CD4-positive, alpha-beta T cell treated with Interleukin-1 beta for 1 hour (primary cell): ENCODE results near the gene SNTB2.
"Not testable (repeated sequence)": the region's sequence is repeated elsewhere in the genome, so short reads cannot be mapped to it uniquely, and the experiment has no call there.

ENCODE experiments used
- DNase-seq, 2 donors: peaks; one replicate each; pipeline ENCODE4 v3.0.0-alpha.2; 2020 to 2022

The SNTB2 gene

DNA sequence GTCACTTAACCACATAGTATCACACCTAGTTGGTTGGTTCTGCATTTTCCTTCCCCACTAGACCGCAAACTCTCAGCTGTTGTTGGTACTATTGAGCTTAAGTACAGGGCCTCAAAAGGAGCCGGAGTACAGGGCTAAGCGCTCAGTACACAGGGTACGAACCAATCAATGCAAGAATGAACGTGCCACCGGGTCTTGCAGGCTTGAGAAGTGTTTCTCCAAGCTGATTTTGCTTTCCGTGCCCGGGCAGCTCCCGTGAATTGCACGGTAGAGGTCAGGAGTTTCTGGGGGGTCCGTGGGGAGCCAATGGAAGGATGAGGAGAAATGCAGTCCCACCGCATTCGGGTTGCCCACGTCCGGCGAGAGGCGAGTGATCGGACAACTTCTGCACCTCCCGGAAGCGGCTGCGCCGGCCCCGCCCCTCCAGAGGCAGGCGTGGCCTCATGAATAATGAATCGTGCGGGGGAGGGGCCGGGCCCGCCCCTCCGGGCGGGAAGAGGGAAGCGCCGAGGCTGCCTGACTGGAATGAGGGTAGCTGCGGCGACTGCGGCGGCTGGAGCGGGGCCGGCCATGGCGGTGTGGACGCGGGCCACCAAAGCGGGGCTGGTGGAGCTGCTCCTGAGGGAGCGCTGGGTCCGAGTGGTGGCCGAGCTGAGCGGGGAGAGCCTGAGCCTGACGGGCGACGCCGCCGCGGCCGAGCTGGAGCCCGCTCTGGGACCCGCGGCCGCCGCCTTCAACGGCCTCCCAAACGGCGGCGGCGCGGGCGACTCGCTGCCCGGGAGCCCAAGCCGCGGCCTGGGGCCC, at the start of gene SNTB2:
SNTB2 (plus strand) TSS at position 523 of the 804 bp plus-strand sequence; CDS start at position 526, 3 bp downstream.
- peak; percentile 75 to 79 for DNase-seq

- DNase-seq, result no peak
Measured at GRCh38 chr16:69138608-69139007, 48.4 kb upstream of the SNTB2 start.

GRCh38 chr16:69139464-69139863, 47.5 kb upstream of the SNTB2 start:
- DNase-seq, result not testable (repeated sequence)

GRCh38 chr16:69141014-69141413, 46.0 kb upstream of the SNTB2 start:
- DNase-seq, result no peak

GRCh38 chr16:69141936-69142335, 45.0 kb upstream of the SNTB2 start:
- no peak for DNase-seq

- DNase-seq, result no peak
Measured at GRCh38 chr16:69143116-69143515, 43.8 kb upstream of the SNTB2 start.

- DNase-seq, result no peak
Measured at GRCh38 chr16:69145658-69146057, 41.3 kb upstream of the SNTB2 start.

- not testable (repeated sequence) for DNase-seq
Measured at GRCh38 chr16:69149621-69150020, 37.3 kb upstream of the SNTB2 start.

DNA sequence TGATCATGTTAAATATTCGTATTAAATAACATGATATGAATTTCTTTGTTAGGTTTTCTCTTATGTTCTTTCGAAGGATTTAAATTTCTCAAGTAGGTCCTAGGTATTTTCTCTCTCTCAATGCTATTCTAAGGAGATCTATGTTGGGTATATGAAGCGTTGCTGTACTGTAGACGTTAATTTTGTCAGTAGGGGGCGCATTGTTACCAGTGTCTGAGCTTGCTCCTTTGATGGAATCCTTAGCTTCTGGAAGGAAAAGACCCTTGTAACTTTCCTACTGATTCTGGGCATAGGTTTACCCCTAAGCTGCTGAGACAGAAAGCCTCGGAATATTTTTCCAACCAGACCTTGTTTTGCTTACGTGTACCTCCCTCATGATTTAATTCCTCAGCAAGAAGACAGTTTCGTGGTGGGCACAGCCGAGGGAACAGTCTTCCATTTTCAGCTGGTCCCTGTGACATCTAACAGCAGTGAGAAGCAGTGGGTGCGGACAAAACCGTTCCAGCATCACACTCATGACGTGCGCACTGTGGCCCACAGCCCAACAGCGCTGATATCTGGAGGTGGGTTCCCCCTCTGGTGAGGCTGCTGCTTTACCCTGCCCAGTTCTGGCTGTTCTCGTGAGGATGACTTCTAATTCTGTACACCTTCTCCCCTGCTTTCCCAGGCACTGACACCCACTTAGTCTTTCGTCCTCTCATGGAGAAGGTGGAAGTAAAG, 36.7 kb upstream of the SNTB2 start:
- peak; percentile 44 to 77 for DNase-seq

GRCh38 chr16:69157196-69157595, 29.8 kb upstream of the SNTB2 start:
- no peak for DNase-seq

DNA sequence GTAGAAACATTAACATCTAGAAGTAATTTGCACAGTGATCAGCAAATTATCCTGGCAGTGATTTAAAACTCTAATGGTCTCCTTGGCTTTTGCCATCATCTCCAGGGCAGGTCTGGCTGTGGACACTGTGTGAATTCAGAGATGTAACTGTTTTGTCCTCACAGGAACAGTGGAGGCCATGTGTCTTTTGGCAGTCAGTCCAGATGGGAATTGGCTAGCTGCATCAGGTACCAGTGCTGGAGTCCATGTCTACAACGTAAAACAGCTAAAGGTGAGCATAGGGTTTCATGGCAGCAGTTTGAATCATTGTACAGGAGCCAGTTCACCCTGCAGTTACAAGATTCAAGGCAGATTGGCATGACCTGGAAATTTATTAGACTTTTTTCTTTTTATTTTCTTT, 26.8 kb upstream of the SNTB2 start:
- no peak for DNase-seq

DNA sequence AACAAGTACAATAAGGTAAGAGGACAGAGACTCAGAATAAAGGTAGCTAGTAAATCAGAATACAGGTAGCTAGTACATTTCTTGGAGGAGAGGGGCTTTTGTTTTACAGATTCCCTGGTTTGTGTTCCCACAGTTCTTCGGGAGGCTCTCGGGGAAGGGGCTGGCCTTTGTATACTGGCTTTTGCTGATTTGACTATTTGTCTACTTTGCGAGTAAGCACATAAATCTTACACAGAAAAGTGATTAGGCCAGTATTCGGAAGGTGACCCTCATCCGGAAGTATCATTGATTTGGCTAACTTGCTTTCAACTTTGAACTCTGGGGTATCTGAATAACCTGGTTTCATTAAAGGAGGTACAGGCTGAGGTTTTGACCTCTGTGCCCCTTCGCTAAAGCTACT, 21.4 kb upstream of the SNTB2 start:
- DNase-seq, result no peak

- DNase-seq, result peak in 1 of 2 donors; percentile 16
Measured at GRCh38 chr16:69166221-69166833, 20.6 kb upstream of the SNTB2 start.

DNA sequence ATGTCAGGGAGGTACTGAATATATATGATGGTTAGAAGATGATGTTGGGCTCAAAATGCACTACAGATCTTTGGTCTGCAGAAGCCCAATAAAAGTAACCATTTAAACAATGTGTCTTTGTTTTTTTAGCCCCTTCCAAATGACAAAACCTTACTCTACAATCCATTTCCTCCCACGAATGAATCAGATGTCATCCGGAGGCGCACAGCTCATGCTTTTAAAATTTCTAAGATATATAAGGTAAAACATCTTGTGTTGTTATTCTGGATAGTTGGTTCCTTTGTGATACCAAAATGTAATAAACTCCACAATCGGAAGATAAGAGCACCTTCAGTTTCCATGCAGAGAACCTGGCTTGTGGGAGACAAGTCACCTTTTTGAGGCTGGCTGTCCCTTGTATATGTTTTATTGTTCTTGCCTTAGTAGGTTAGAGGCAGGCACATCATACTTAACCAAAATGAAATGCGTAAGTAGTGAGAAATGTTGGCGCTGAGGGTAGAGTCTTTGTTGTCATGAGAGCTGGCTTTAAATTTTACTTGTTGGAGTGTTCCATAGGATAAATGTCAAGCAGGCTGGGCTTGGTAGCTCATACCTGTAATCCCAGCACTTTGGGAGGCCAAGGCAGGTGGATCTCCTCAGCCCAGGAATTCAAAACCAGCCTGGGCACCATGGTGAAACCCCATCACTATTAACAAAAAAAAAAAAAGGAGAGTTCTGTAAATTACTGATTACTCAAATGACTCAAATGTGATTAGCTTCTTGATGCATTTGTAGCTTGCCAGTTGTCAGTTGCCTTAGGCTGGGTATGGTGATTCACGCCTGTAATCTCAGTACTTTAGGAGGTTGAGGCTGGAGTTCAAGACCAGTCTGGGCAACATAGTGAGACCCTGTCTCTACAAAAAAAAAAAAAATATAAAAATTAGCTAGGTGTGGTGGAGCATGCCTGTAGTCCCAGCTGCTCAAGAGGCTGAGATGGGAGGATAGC, 19.7 kb upstream of the SNTB2 start:
- no peak for DNase-seq

GRCh38 chr16:69169051-69169450, 17.9 kb upstream of the SNTB2 start:
- DNase-seq, result no peak

DNA sequence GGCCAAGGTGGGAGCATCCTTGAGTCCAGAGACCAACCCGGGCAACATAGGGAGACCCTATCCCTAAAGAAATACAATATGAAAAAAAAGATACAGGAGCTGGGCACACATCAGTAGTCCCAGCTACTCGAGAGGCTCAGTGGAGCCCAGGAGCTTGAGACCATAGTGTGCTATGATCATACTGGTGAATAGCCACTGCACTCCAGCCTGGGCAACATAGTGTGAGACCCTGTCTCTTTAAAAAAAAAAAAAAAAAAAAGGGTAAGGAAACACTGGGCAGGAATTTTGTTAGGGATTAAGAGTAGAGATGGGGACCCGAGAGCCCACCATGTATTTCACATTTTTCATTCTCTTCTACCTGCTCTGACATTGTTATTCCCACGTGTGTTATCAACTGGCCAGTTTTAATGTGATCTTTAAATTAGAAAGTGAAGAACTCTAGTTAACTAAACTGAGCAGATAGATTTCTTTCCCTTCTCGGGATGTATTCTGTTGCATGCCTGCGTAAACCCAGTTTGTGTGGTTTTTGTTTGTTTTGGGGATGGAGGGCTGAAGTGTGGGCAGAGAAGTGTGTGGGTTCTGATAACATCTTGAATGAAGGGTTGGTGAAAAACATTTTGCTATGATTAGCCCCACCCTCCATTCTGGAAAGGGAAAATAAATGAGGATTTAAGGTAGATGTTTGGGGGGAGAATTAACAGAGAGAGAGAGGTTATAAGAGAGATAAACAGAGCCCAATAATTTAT, 17.2 kb upstream of the SNTB2 start:
- no peak for DNase-seq

DNA sequence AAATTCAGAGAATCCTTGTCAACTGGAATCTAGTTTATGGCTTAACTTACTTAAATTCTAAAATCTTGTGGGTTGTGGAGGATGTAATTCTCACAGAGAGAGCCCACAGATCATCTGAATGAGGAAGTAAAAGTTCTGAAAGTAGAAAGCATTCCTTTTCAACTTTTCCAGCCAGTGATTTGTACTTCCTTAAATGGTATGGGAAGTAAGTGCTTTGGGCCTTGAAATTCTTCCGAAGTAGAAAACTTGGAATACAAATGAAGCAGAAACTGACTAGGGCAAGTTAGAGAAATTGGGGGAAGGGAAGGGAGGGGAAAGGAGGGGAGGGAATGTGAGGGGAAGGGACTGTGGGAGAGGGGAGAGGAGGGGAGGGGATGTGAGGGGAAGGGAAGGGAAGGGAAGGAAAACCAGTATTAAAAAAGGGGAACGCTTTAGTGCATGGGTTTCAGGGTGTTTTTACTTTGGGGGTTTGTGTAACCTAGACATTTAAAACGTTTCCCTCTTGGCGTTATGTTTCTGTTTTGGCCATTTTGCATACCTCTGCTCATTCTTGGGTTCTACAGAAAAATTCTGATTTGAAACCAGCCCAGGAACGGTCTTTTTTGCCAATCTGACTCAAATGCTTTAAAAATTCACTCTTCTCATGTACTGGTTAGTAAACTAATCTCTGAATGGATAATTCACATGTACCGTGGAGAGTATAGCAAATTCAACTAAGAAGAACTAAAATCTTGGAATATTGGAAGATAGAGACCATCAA, 15.5 kb upstream of the SNTB2 start:
- DNase-seq, result no peak

GRCh38 chr16:69176033-69176800, 10.7 kb upstream of the SNTB2 start:
- no peak for DNase-seq

GRCh38 chr16:69179328-69180010, 7.5 kb upstream of the SNTB2 start:
- DNase-seq, result no peak

DNA sequence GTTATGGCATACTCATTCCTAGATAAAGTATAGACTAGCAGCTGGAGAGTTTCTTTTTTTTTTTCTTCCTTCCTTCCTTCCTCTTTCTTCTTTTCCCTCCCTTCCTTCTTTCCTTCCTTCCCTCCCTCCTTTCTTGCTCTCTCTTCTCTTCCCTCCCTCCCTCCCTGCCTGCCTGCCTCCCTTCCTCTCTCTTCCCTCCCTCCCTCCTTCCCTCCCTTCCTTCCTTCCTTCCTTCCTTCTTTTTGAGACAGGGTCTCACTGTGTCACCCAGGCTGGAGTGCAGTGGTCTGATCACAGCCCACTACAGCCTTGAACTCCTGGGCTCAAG, 7.0 kb upstream of the SNTB2 start:
- DNase-seq, result no peak
